IMR-90 (cell line): ENCODE results near the gene ANO2. TPM values are rescaled to one million over a fixed set of nuclear protein-coding genes. Genes with fewer than 3 reads are reported as not detected.

Experiments
- ATAC-seq: fragments of 200-7000 bp; cut with Tn5 transposase; 2 replicates; pipeline ENCODE4 v1.9.1; 2020; ENCODE audit warnings: low read depth, mild to moderate bottlenecking, moderate library complexity
- BruUV-seq: library from RNA; stranded (reverse); fragments of 400-500 nt; replicated peaks from 2 replicates; lab custom pipeline; 2021; lab: Mats Ljungman, UMichigan
- CTCF ChIA-PET: fragments of 300-600 bp; formaldehyde crosslinking; extraction: SDS; loops from one replicate; lab custom pipeline; 2021; ENCODE audit warnings: antibody characterized with exemption; lab: Yijun Ruan, JAX
- POLR2A ChIA-PET: fragments of 300-600 bp; sonication (Branson Sonifier 250); formaldehyde crosslinking; loops from one replicate; lab custom pipeline; 2022; ENCODE audit warnings: antibody characterized with exemption; ENCODE audit not compliant: unreplicated experiment; lab: Charles Lee
- DNase-seq: peaks from one replicate; pipeline ENCODE4 v3.0.0; 2013
- H2AFZ ChIP-seq: replicated peaks from 2 replicates; pipeline ENCODE3; 2013; ENCODE audit warnings: low read length, mild to moderate bottlenecking; ENCODE audit not compliant: poor library complexity
- H2AK5ac ChIP-seq: 2 replicates; pipeline ENCODE4 v1.6.1; 2013; ENCODE audit warnings: low read depth, low read length, inconsistent platforms
- H2AK9ac ChIP-seq: replicated peaks from 2 replicates; pipeline ENCODE3; 2013; ENCODE audit warnings: mild to moderate bottlenecking, low read depth, low read length, moderate library complexity; ENCODE audit not compliant: poor library complexity
- H2BK120ac ChIP-seq: 2 replicates; pipeline ENCODE4 v1.6.1; 2013; ENCODE audit warnings: low read depth, low read length, inconsistent platforms
- H2BK15ac ChIP-seq: 3 replicates; pipeline ENCODE4 v1.6.1; 2013; ENCODE audit warnings: low read depth, low read length, inconsistent platforms
- H2BK20ac ChIP-seq: 2 replicates; pipeline ENCODE4 v1.6.1; 2013; ENCODE audit warnings: low read depth, mild to moderate bottlenecking, inconsistent platforms, low read length, moderate library complexity
- H2BK5ac ChIP-seq: 2 replicates; pipeline ENCODE4 v1.6.1; 2013; ENCODE audit warnings: mild to moderate bottlenecking, low read depth, low read length, inconsistent platforms; ENCODE audit not compliant: poor library complexity, severe bottlenecking
- H3K14ac ChIP-seq: replicated peaks from 2 replicates; pipeline ENCODE4 v1.6.1; 2013; ENCODE audit warnings: low read depth, low read length, inconsistent platforms
- H3K18ac ChIP-seq: 2 replicates; pipeline ENCODE4 v1.6.1; 2013; ENCODE audit warnings: low read depth, low read length, control low read depth
- H3K23ac ChIP-seq: 2 replicates; pipeline ENCODE4 v1.6.1; 2013; ENCODE audit warnings: low read depth, low read length, inconsistent platforms
- H3K27ac ChIP-seq: 2 replicates; pipeline ENCODE4 v1.5.1; 2013; ENCODE audit warnings: mild to moderate bottlenecking, control low read depth, low read length; ENCODE audit not compliant: insufficient read depth
- H3K27me3 ChIP-seq: 2 replicates; pipeline ENCODE4 v1.6.1; 2013; ENCODE audit warnings: low read length; ENCODE audit not compliant: control insufficient read depth, insufficient read depth
- H3K36me3 ChIP-seq: 2 replicates; pipeline ENCODE4 v1.6.1; 2013; ENCODE audit warnings: low read length, mixed read lengths; ENCODE audit not compliant: control insufficient read depth, insufficient read depth
- H3K4ac ChIP-seq: 2 replicates; pipeline ENCODE4 v1.6.1; 2013; ENCODE audit warnings: low read depth, low read length, inconsistent platforms
- H3K4me1 ChIP-seq: 2 replicates; pipeline ENCODE4 v1.6.1; 2013; ENCODE audit warnings: low read length, mixed read lengths; ENCODE audit not compliant: control insufficient read depth, insufficient read depth
- H3K4me2 ChIP-seq: 2 replicates; pipeline ENCODE4 v1.6.1; 2013; ENCODE audit warnings: low read depth, mild to moderate bottlenecking, control low read depth, low read length, moderate library complexity
- H3K4me3 ChIP-seq: 2 replicates; pipeline ENCODE4 v1.5.1; 2013; ENCODE audit warnings: low read depth, mild to moderate bottlenecking, control low read depth, low read length, moderate library complexity; ENCODE audit not compliant: insufficient read depth
- H3K56ac ChIP-seq: 2 replicates; pipeline ENCODE4 v1.6.1; 2013; ENCODE audit warnings: low read length, inconsistent platforms; ENCODE audit not compliant: insufficient read depth; ENCODE audit errors: extremely low read depth
- H3K79me1 ChIP-seq, 2 experiments: 2 replicates each; pipeline ENCODE4 v1.6.1; 2013; ENCODE audit warnings: low read length in 2 of 2, inconsistent platforms in 1 of 2, low read depth in 1 of 2
- H3K9ac ChIP-seq: 2 replicates; pipeline ENCODE4 v1.6.1; 2013; ENCODE audit warnings: low read depth, low read length, control low read depth
- H3K9me1 ChIP-seq: 2 replicates; pipeline ENCODE4 v1.6.1; 2013; ENCODE audit warnings: low read length, inconsistent platforms; ENCODE audit not compliant: insufficient read depth
- H3K9me3 ChIP-seq: 2 replicates; pipeline ENCODE4 v1.6.1; 2013; ENCODE audit warnings: low read length; ENCODE audit not compliant: control insufficient read depth, insufficient read depth
- H4K20me1 ChIP-seq: 2 replicates; pipeline ENCODE4 v1.6.1; 2013; ENCODE audit warnings: low read length, inconsistent platforms; ENCODE audit not compliant: insufficient read depth
- H4K5ac ChIP-seq: 2 replicates; pipeline ENCODE4 v1.6.1; 2013; ENCODE audit warnings: mild to moderate bottlenecking, low read depth, low read length, control low read depth
- H4K8ac ChIP-seq, 2 experiments: 2 replicates each; pipeline ENCODE4 v1.6.1; 2013; ENCODE audit warnings: low read depth in 2 of 2, low read length in 2 of 2, control low read depth in 1 of 2, inconsistent platforms in 1 of 2
- H4K91ac ChIP-seq: 2 replicates; pipeline ENCODE4 v1.6.1; 2013; ENCODE audit warnings: low read depth, low read length, inconsistent platforms; ENCODE audit not compliant: insufficient read depth
- BHLHE40 ChIP-seq: fragments of 150-350 bp; IDR thresholded peaks from 2 replicates; pipeline ENCODE4 v1.6.1; 2016; ENCODE audit warnings: mild to moderate bottlenecking, low read depth, low read length
- CEBPB ChIP-seq: IDR thresholded peaks from 2 replicates; pipeline ENCODE4 v1.6.1; 2012; ENCODE audit warnings: low read depth, low read length, improper control_type of control experiment
- CHD1 ChIP-seq: IDR thresholded peaks from 2 replicates; pipeline ENCODE4 v1.6.1; 2012; ENCODE audit warnings: low read depth, low read length, improper control_type of control experiment
- FOS ChIP-seq: fragments of 150-350 bp; IDR thresholded peaks from 2 replicates; pipeline ENCODE4 v1.6.1; 2016; ENCODE audit warnings: low read depth, low read length
- MAFK ChIP-seq: IDR thresholded peaks from 2 replicates; pipeline ENCODE4 v1.6.1; 2012; ENCODE audit warnings: low read depth, low read length, improper control_type of control experiment
- MAZ ChIP-seq: IDR thresholded peaks from 2 replicates; pipeline ENCODE4 v1.6.1; 2012; ENCODE audit warnings: low read depth, mild to moderate bottlenecking, low read length, improper control_type of control experiment, moderate library complexity, borderline replicate concordance
- MXI1 ChIP-seq: IDR thresholded peaks from 2 replicates; pipeline ENCODE4 v1.6.1; 2012; ENCODE audit warnings: low read depth, mild to moderate bottlenecking, low read length, moderate library complexity, borderline replicate concordance
- NFE2L2 ChIP-seq: fragments of 150-350 bp; IDR thresholded peaks from 2 replicates; pipeline ENCODE4 v1.6.1; 2016; ENCODE audit warnings: low read depth, mild to moderate bottlenecking, low read length
- POLR2A ChIP-seq: IDR thresholded peaks from 2 replicates; pipeline ENCODE4 v1.6.1; 2012; ENCODE audit warnings: mild to moderate bottlenecking, low read depth, low read length
- RAD21 ChIP-seq: IDR thresholded peaks from 2 replicates; pipeline ENCODE4 v1.6.1; 2012; ENCODE audit warnings: low read length, improper control_type of control experiment
- RCOR1 ChIP-seq: IDR thresholded peaks from 2 replicates; pipeline ENCODE4 v1.6.1; 2012; ENCODE audit warnings: mild to moderate bottlenecking, low read length, improper control_type of control experiment; ENCODE audit not compliant: insufficient replicate concordance
- RFX5 ChIP-seq: IDR thresholded peaks from 2 replicates; pipeline ENCODE4 v1.8.0; 2012; ENCODE audit warnings: low read depth, mild to moderate bottlenecking, low read length, moderate library complexity
- SMC3 ChIP-seq: fragments of 150-350 bp; IDR thresholded peaks from 2 replicates; pipeline ENCODE4 v1.6.1; 2016; ENCODE audit warnings: low read depth, mild to moderate bottlenecking, antibody characterized with exemption, low read length, moderate library complexity
- WGBS, 2 experiments: methylation state at CpG; one replicate each; pipeline versions ENCODE4 v1.1.5 to v1.1.7; 2013; ENCODE audit warnings: missing lambda C conversion rate in 2 of 2; ENCODE audit not compliant: insufficient read length in 1 of 2; ENCODE audit errors: extremely low coverage in 2 of 2; 5-methylcytosine and 5-hydroxymethylcytosine counted together
- dilution Hi-C: fragments of 300-500 bp; cut with HindIII; formaldehyde crosslinking; loops from one replicate; pipeline ENCODE4 v1.14.3; 2018; ENCODE audit warnings: low sequenced_read_pairs; ENCODE audit not compliant: unreplicated experiment
- in situ Hi-C: fragments of 300-500 bp; cut with MboI; formaldehyde crosslinking; loops from 3 replicates; pipeline ENCODE4 v1.14.3; 2019; ENCODE audit warnings: low sequenced_read_pairs, inconsistent platforms, mixed read lengths
- intact Hi-C: fragments of 100-400 bp; cut with micrococcal nuclease; formaldehyde crosslinking; loops from 2 replicates; pipeline ENCODE4 v1.10.0; 2022
- polyA plus RNA-seq, 3 experiments: library from polyadenylated mRNA; depleted of rRNA; stranded (reverse); fragments of >200 nt; gene quantifications; 2 replicates each; pipeline ENCODE4 v1.2.3, GENCODE V29; 2012; ENCODE audit warnings: low replicate concordance in 1 of 3
- total RNA-seq: library from RNA; depleted of rRNA; stranded (reverse); fragments of >200 nt; gene quantifications from 2 replicates; pipeline ENCODE4 v1.2.3, GENCODE V29; 2012
- TF ChIP-seq, protein P1 (sequence below): fragments of 150-350 bp; IDR thresholded peaks from 2 replicates; pipeline ENCODE4 v1.6.1; 2017; ENCODE audit warnings: mild to moderate bottlenecking, antibody characterized with exemption, low read length, low read depth
- TF ChIP-seq, protein P2 (sequence below): conservative IDR thresholded peaks from 2 replicates; pipeline ENCODE4 v1.5.1; 2012; ENCODE audit warnings: mild to moderate bottlenecking, low read depth, low read length, improper control_type of control experiment
- TF ChIP-seq, protein P3 (sequence below): fragments of 150-350 bp; IDR thresholded peaks from 2 replicates; pipeline ENCODE4 v1.6.1; 2016; ENCODE audit warnings: low read depth, mild to moderate bottlenecking, low read length, moderate library complexity, borderline replicate concordance

ANO2 gene
- total and polyA plus RNA-seq, 2 of the 4 experiments (the other 2 are of a cell fraction): 0.22 TPM; not detected in 1

DNA sequence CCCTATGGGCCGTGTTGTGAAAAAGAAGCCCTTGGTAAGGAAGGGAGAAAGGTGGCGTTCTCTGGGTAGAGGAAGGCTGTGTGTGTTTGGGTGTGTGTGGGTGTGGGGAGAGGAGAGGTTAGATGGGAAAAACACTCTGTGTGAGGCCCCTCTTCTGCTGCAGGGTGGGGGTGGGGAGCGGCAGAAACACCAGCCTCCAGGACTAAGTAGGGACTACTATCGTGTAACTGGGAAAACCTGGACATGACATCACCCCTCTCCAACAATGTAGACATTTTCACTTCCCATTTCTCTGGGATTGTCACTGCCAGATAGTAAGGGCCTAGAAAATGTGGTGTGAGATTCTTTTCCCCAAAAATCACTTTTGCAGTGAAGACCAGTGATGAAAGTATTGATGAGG, 308.2 kb downstream of the ANO2 start:
- ATAC-seq: no peak
- Histone ChIP-seq H3K23ac (no peak overlapping the region), H3K56ac (no peak overlapping the region), H4K91ac (no peak overlapping the region), H4K8ac (no peak overlapping the region), H3K36me3 (no peaks in the 10 kb centered on the region), H3K4me1 (no peaks in the 10 kb centered on the region), H3K79me1 (no peaks in the 10 kb centered on the region), H3K9ac (no peak overlapping the region), H3K14ac (no peak overlapping the region), H3K18ac (no peak overlapping the region), H2BK15ac (no peak overlapping the region), H4K20me1 (no peaks in the 10 kb centered on the region), H3K4ac (no peak overlapping the region), H3K9me1 (no peaks in the 10 kb centered on the region), H3K27me3 (peaks cover 53% of the 10 kb centered on the region), H2AK9ac (no peak overlapping the region), H2BK5ac (no peak overlapping the region), H2BK20ac (no peak overlapping the region), H3K27ac (no peak overlapping the region), H3K4me3 (no peak overlapping the region), H4K5ac (no peak overlapping the region), H2AK5ac (no peak overlapping the region), H2AFZ (no peak overlapping the region), H3K4me2 (no peak overlapping the region), H3K9me3 (no peaks in the 10 kb centered on the region), H2BK120ac (no peak overlapping the region)
- POLR2A ChIA-PET: no interaction called here
- intact Hi-C loops (no loop called here), dilution Hi-C loops (no loop called here), in situ Hi-C loops (no loop called here)
- no TSS peak for BruUV-seq
- TF ChIP-seq, protein P1, sequence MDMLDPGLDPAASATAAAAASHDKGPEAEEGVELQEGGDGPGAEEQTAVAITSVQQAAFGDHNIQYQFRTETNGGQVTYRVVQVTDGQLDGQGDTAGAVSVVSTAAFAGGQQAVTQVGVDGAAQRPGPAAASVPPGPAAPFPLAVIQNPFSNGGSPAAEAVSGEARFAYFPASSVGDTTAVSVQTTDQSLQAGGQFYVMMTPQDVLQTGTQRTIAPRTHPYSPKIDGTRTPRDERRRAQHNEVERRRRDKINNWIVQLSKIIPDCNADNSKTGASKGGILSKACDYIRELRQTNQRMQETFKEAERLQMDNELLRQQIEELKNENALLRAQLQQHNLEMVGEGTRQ: no peak
- TF ChIP-seq BHLHE40 (no peak), NFE2L2 (no peak), POLR2A (no peak), SMC3 (no peak), FOS (no peak), CEBPB (no peak), RFX5 (no peak), CHD1 (no peak), MAZ (no peak), MXI1 (no peak), MAFK (no peak), RAD21 (no peak), RCOR1 (no peak)
- TF ChIP-seq, protein P2, sequence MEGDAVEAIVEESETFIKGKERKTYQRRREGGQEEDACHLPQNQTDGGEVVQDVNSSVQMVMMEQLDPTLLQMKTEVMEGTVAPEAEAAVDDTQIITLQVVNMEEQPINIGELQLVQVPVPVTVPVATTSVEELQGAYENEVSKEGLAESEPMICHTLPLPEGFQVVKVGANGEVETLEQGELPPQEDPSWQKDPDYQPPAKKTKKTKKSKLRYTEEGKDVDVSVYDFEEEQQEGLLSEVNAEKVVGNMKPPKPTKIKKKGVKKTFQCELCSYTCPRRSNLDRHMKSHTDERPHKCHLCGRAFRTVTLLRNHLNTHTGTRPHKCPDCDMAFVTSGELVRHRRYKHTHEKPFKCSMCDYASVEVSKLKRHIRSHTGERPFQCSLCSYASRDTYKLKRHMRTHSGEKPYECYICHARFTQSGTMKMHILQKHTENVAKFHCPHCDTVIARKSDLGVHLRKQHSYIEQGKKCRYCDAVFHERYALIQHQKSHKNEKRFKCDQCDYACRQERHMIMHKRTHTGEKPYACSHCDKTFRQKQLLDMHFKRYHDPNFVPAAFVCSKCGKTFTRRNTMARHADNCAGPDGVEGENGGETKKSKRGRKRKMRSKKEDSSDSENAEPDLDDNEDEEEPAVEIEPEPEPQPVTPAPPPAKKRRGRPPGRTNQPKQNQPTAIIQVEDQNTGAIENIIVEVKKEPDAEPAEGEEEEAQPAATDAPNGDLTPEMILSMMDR: no peak
- TF ChIP-seq, protein P3, sequence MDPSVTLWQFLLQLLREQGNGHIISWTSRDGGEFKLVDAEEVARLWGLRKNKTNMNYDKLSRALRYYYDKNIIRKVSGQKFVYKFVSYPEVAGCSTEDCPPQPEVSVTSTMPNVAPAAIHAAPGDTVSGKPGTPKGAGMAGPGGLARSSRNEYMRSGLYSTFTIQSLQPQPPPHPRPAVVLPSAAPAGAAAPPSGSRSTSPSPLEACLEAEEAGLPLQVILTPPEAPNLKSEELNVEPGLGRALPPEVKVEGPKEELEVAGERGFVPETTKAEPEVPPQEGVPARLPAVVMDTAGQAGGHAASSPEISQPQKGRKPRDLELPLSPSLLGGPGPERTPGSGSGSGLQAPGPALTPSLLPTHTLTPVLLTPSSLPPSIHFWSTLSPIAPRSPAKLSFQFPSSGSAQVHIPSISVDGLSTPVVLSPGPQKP: no peak
- CTCF ChIA-PET: no interaction called here
- no peak for DNase-seq
- no CpG with 5 or more reads among the region's 4 CpGs for WGBS, 2 experiments
